Astrocyte (in vitro differentiated cells and primary cell): ENCODE results near the gene CECR2. TPM values are rescaled to one million over a fixed set of nuclear protein-coding genes. Genes with fewer than 3 reads are reported as not detected.

Source experiments
- DNase-seq: peaks from one replicate; pipeline ENCODE4 v3.0.0-alpha.2; 2010; ENCODE audit warnings: low read depth
- FAIRE-seq: peaks from 2 replicates; lab custom pipeline; 2011; peaks lifted over from hg19 to GRCh38; lab: Jason Lieb, UNC
- H2AFZ ChIP-seq: 2 replicates; pipeline ENCODE4 v1.6.0; 2012; ENCODE audit warnings: low read depth, low read length, inconsistent platforms
- H3K27ac ChIP-seq: 2 replicates; pipeline ENCODE4 v1.5.1; 2011; ENCODE audit warnings: low read depth, low read length, inconsistent platforms
- H3K27me3 ChIP-seq: 2 replicates; pipeline ENCODE4 v1.6.0; 2011; ENCODE audit warnings: low read length, inconsistent platforms; ENCODE audit not compliant: insufficient read depth
- H3K36me3 ChIP-seq: 2 replicates; pipeline ENCODE4 v1.5.1; 2011; ENCODE audit warnings: low read length, inconsistent platforms; ENCODE audit not compliant: insufficient read depth
- H3K4me1 ChIP-seq: 2 replicates; pipeline ENCODE4 v1.5.1; 2011; ENCODE audit warnings: low read length, inconsistent platforms; ENCODE audit not compliant: insufficient read depth
- H3K4me2 ChIP-seq: 2 replicates; pipeline ENCODE4 v1.6.0; 2012; ENCODE audit warnings: low read length, inconsistent platforms
- H3K4me3 ChIP-seq: 2 replicates; pipeline ENCODE4 v1.5.1; 2011; ENCODE audit warnings: low read depth, mild to moderate bottlenecking, low read length, inconsistent platforms; ENCODE audit not compliant: insufficient read depth
- H3K79me2 ChIP-seq: 2 replicates; pipeline ENCODE4 v1.6.0; 2012; ENCODE audit warnings: mild to moderate bottlenecking, low read length, inconsistent platforms; ENCODE audit not compliant: insufficient read depth
- H3K9ac ChIP-seq: 2 replicates; pipeline ENCODE4 v1.6.0; 2012; ENCODE audit warnings: mild to moderate bottlenecking, low read length, inconsistent platforms
- H3K9me3 ChIP-seq: 2 replicates; pipeline ENCODE4 v1.5.1; 2012; ENCODE audit warnings: low read depth, mild to moderate bottlenecking, low read length, inconsistent platforms; ENCODE audit not compliant: insufficient read depth
- H4K20me1 ChIP-seq: 2 replicates; pipeline ENCODE4 v1.6.0; 2012; ENCODE audit warnings: low read length, inconsistent platforms; ENCODE audit not compliant: insufficient read depth
- H3K27ac Mint-ChIP-seq: one replicate; pipeline ENCODE4 v1.8.0; 2021; ENCODE audit warnings: mild to moderate bottlenecking, mixed read lengths; ENCODE audit not compliant: unreplicated experiment
- H3K27me3 Mint-ChIP-seq: one replicate; pipeline ENCODE4 v1.8.0; 2021; ENCODE audit warnings: low read depth, mixed read lengths; ENCODE audit not compliant: unreplicated experiment
- H3K36me3 Mint-ChIP-seq: one replicate; pipeline ENCODE4 v1.8.0; 2021; ENCODE audit warnings: low read depth, mixed read lengths; ENCODE audit not compliant: unreplicated experiment
- H3K4me1 Mint-ChIP-seq: one replicate; pipeline ENCODE4 v1.8.0; 2021; ENCODE audit warnings: low read depth, mixed read lengths; ENCODE audit not compliant: unreplicated experiment
- H3K4me3 Mint-ChIP-seq: one replicate; pipeline ENCODE4 v1.8.0; 2021; ENCODE audit warnings: mild to moderate bottlenecking, moderate library complexity, mixed read lengths; ENCODE audit not compliant: unreplicated experiment
- H3K9me3 Mint-ChIP-seq: one replicate; pipeline ENCODE4 v1.8.0; 2021; ENCODE audit warnings: mild to moderate bottlenecking, mixed read lengths; ENCODE audit not compliant: unreplicated experiment
- CTCF ChIP-seq: IDR thresholded peaks from 2 replicates; pipeline ENCODE4 v1.5.1; 2011; ENCODE audit warnings: low read depth, mild to moderate bottlenecking, inconsistent platforms, low read length, moderate library complexity; ENCODE audit not compliant: insufficient read depth
- EZH2 ChIP-seq: IDR thresholded peaks from 2 replicates; pipeline ENCODE4 v1.6.1; 2012; ENCODE audit warnings: mild to moderate bottlenecking, low read length, inconsistent platforms; ENCODE audit not compliant: insufficient read depth
- total RNA-seq: library from RNA; stranded (reverse); gene quantifications from 2 replicates; pipeline ENCODE4 v1.2.1, GENCODE V29; 2021

The CECR2 gene
- total RNA-seq, 1 donor from 2014 or later, result 15.7 TPM

GRCh38 chr22:17489101-17489500 lies 119.8 kb downstream of the CECR2 start:
- no peak overlapping the region for H2AFZ ChIP-seq
- H3K27me3 ChIP-seq, result no peaks in the 10 kb centered on the region
- no peaks in the 10 kb centered on the region for H3K9me3 Mint-ChIP-seq
- no peak for DNase-seq
- no peak overlapping the region for H3K4me3 ChIP-seq
- H3K27me3 Mint-ChIP-seq, result no peaks in the 10 kb centered on the region
- no peaks in the 10 kb centered on the region for H3K79me2 ChIP-seq
- H3K36me3 ChIP-seq, result no peaks in the 10 kb centered on the region
- H3K36me3 Mint-ChIP-seq, result peaks cover 4% of the 10 kb centered on the region
- H3K27ac Mint-ChIP-seq, result no peak overlapping the region
- no peak overlapping the region for H3K27ac ChIP-seq
- no peaks in the 10 kb centered on the region for H3K9me3 ChIP-seq
- no peak overlapping the region for H3K4me2 ChIP-seq
- H3K9ac ChIP-seq, result no peak overlapping the region
- no peaks in the 10 kb centered on the region for H4K20me1 ChIP-seq
- H3K4me1 Mint-ChIP-seq, result peaks cover 9% of the 10 kb centered on the region
- H3K4me1 ChIP-seq, result no peaks in the 10 kb centered on the region
- no peak overlapping the region for H3K4me3 Mint-ChIP-seq
- no peak for TF ChIP-seq EZH2
- no peak for TF ChIP-seq CTCF
- no peak for FAIRE-seq

- Mint-ChIP-seq H3K4me3 (no peak overlapping the region), H3K36me3 (peaks cover 4% of the 10 kb centered on the region), H3K27me3 (no peaks in the 10 kb centered on the region), H3K4me1 (peaks cover 9% of the 10 kb centered on the region), H3K9me3 (no peaks in the 10 kb centered on the region), H3K27ac (no peak overlapping the region)
- Histone ChIP-seq H3K36me3 (no peaks in the 10 kb centered on the region), H3K4me1 (no peaks in the 10 kb centered on the region), H3K9ac (no peak overlapping the region), H3K9me3 (no peaks in the 10 kb centered on the region), H3K4me3 (no peak overlapping the region), H3K27me3 (no peaks in the 10 kb centered on the region), H3K79me2 (no peaks in the 10 kb centered on the region), H3K4me2 (no peak overlapping the region), H4K20me1 (no peaks in the 10 kb centered on the region), H2AFZ (no peak overlapping the region), H3K27ac (no peak overlapping the region)
- no peak for TF ChIP-seq CTCF
- TF ChIP-seq EZH2, result no peak
- DNase-seq, result no peak
- FAIRE-seq, result no peak
These were observed 121.9 kb downstream of the CECR2 start for GRCh38 chr22:17491090-17491640.

GRCh38 chr22:17492247-17492646 lies 123.0 kb downstream of the CECR2 start:
- Histone ChIP-seq H2AFZ (no peak overlapping the region), H3K27ac (no peak overlapping the region), H3K79me2 (no peaks in the 10 kb centered on the region), H3K36me3 (no peaks in the 10 kb centered on the region), H3K4me3 (no peak overlapping the region), H3K9ac (no peak overlapping the region), H3K4me2 (no peak overlapping the region), H3K4me1 (no peaks in the 10 kb centered on the region), H4K20me1 (no peaks in the 10 kb centered on the region), H3K27me3 (no peaks in the 10 kb centered on the region), H3K9me3 (no peaks in the 10 kb centered on the region)
- Mint-ChIP-seq H3K9me3 (no peaks in the 10 kb centered on the region), H3K4me1 (peaks cover 9% of the 10 kb centered on the region), H3K36me3 (no peaks in the 10 kb centered on the region), H3K27me3 (no peaks in the 10 kb centered on the region), H3K27ac (no peak overlapping the region), H3K4me3 (no peak overlapping the region)
- DNase-seq (no peak), FAIRE-seq (no peak)
- TF ChIP-seq CTCF (no peak), EZH2 (no peak)
